ENCODE data around the gene DAPK1. TPM values are rescaled to one million over a fixed set of nuclear protein-coding genes. Genes with fewer than 3 reads are reported as not detected.

The DAPK1 gene
- total RNA-seq, 1 donor from 2014 or later: 29.5 TPM

GRCh38 chr9:87603854-87604490 is 106.3 kb downstream of the DAPK1 start:
- peaks cover 78% of the 10 kb centered on the region for H3K4me1 Mint-ChIP-seq
- no peak for TF ChIP-seq CTCF (IDR thresholded peaks at IDR 0.05)
- TF ChIP-seq EZH2phosphoT487 (IDR thresholded peaks at IDR 0.05): no peak
- TF ChIP-seq EZH2 (IDR thresholded peaks at IDR 0.05): no peak

DNA sequence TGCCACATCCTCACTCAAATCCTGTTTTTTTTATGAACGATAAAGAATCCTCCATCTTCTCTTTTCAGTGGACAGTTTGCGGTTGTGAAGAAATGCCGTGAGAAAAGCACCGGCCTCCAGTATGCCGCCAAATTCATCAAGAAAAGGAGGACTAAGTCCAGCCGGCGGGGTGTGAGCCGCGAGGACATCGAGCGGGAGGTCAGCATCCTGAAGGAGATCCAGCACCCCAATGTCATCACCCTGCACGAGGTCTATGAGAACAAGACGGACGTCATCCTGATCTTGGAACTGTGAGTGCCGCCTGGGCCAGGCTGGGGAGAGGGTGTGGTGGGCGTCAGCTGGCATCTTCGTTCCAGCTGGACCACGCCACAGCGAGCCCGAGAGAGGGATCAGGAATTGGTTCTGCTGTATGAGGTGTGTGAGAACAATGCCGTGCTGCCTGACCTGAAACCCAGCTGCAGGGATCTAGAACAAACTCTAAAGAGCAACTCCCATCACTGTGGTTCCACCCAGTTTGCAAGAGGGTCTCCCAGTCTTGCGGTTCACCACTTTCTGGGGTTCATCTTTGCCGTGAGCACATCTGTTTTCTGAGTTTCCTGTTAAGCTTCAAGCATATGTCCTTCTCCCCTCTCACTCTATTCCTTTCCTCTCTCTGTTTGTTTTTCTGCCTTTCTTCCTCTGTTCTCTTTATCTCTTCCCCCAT is 107.4 kb downstream of the DAPK1 start:
- no peaks in the 10 kb centered on the region for H3K9me3 ChIP-seq (ENCODE audit: low read depth)
- peaks cover 36% of the 10 kb centered on the region for H3K4me1 ChIP-seq
- no peak overlapping the region for H3K27ac ChIP-seq
- peaks cover 33% of the 10 kb centered on the region for H4K20me1 ChIP-seq (ENCODE audit: low read depth)
- H3K36me3 Mint-ChIP-seq: peaks cover 27% of the 10 kb centered on the region
- H3K79me2 ChIP-seq (ENCODE audit: low read depth): peaks cover 5% of the 10 kb centered on the region
- H3K4me2 ChIP-seq: no peak overlapping the region
- no peak overlapping the region for H3K4me3 Mint-ChIP-seq
- no peak for DNase-seq (ENCODE audit: low spot score)
- H3K27ac Mint-ChIP-seq: no peak overlapping the region
- peaks cover 77% of the 10 kb centered on the region for H3K4me1 Mint-ChIP-seq
- no peaks in the 10 kb centered on the region for H3K36me3 ChIP-seq
- H3K9ac ChIP-seq: no peak overlapping the region
- no peaks in the 10 kb centered on the region for H3K27me3 ChIP-seq
- H2AFZ ChIP-seq (replicated peaks): no peak overlapping the region
- H3F3A ChIP-seq (ENCODE audit: low read depth): peaks cover 5% of the 10 kb centered on the region
- H3K4me3 ChIP-seq: no peak overlapping the region
- no peaks in the 10 kb centered on the region for H3K9me3 Mint-ChIP-seq
- TF ChIP-seq CTCF (IDR thresholded peaks at IDR 0.05) (no peak), EZH2 (IDR thresholded peaks at IDR 0.05) (no peak), EZH2phosphoT487 (IDR thresholded peaks at IDR 0.05) (no peak)
- peaks cover 2% of the 10 kb centered on the region for H3K27me3 Mint-ChIP-seq (ENCODE audit: insufficient read depth, low read depth)

More at GRCh38 chr9:87603854-87604490, 106.3 kb downstream of the DAPK1 start:
- Histone ChIP-seq H3K27ac (no peak overlapping the region), H3K4me2 (no peak overlapping the region), H3K79me2 (ENCODE audit: low read depth) (peaks cover 7% of the 10 kb centered on the region), H3F3A (ENCODE audit: low read depth) (peaks cover 5% of the 10 kb centered on the region), H3K36me3 (no peaks in the 10 kb centered on the region), H3K9ac (no peak overlapping the region), H3K27me3 (no peaks in the 10 kb centered on the region), H3K9me3 (ENCODE audit: low read depth) (no peaks in the 10 kb centered on the region), H3K4me1 (peaks cover 36% of the 10 kb centered on the region), H3K4me3 (no peak overlapping the region), H4K20me1 (ENCODE audit: low read depth) (peaks cover 34% of the 10 kb centered on the region), H2AFZ (replicated peaks) (no peak overlapping the region)
- Mint-ChIP-seq H3K36me3 (peaks cover 18% of the 10 kb centered on the region), H3K4me3 (no peak overlapping the region), H3K9me3 (no peaks in the 10 kb centered on the region), H3K27me3 (ENCODE audit: insufficient read depth, low read depth) (peaks cover 2% of the 10 kb centered on the region), H3K27ac (peak overlapping the region; percentile 39)
- DNase-seq (ENCODE audit: low spot score): no peak

- Histone ChIP-seq H3F3A (ENCODE audit: low read depth) (peaks cover 5% of the 10 kb centered on the region), H3K4me2 (no peak overlapping the region), H3K79me2 (ENCODE audit: low read depth) (peaks cover 5% of the 10 kb centered on the region), H3K36me3 (no peaks in the 10 kb centered on the region), H4K20me1 (ENCODE audit: low read depth) (peaks cover 27% of the 10 kb centered on the region), H3K9ac (no peak overlapping the region), H3K4me3 (no peak overlapping the region), H3K9me3 (ENCODE audit: low read depth) (no peaks in the 10 kb centered on the region), H2AFZ (replicated peaks) (no peak overlapping the region), H3K4me1 (peaks cover 31% of the 10 kb centered on the region), H3K27ac (no peak overlapping the region), H3K27me3 (no peaks in the 10 kb centered on the region)
- Mint-ChIP-seq H3K9me3 (no peaks in the 10 kb centered on the region), H3K27ac (no peak overlapping the region), H3K4me3 (no peak overlapping the region), H3K4me1 (peaks cover 77% of the 10 kb centered on the region), H3K27me3 (ENCODE audit: insufficient read depth, low read depth) (peaks cover 2% of the 10 kb centered on the region), H3K36me3 (peaks cover 28% of the 10 kb centered on the region)
- DNase-seq (ENCODE audit: low spot score): no peak
- TF ChIP-seq EZH2 (IDR thresholded peaks at IDR 0.05) (no peak), EZH2phosphoT487 (IDR thresholded peaks at IDR 0.05) (no peak), CTCF (IDR thresholded peaks at IDR 0.05) (no peak)
Measured at GRCh38 chr9:87605676-87606075, 108.0 kb downstream of the DAPK1 start.

All from neural progenitor cell (in vitro differentiated cells).